HG02840 (cell line): ENCODE data around the gene GRM5.
"Not testable (repeated sequence)": the region's sequence is repeated elsewhere in the genome, so short reads cannot be mapped to it uniquely, and the experiment has no call there.

ENCODE experiments used
- ATAC-seq: cut with Tn5 transposase; IDR thresholded peaks from one replicate; pipeline ENCODE4 v1.9.1; 2021; ENCODE audit warnings: mild to moderate bottlenecking, moderate library complexity, moderate number of reproducible peaks; ENCODE audit not compliant: unreplicated experiment, low FRiP score

The GRM5 gene

GRCh38 chr11:88978992-88979391 lies 86.8 kb downstream of the GRM5 start:
- ATAC-seq, result not testable (repeated sequence)

DNA sequence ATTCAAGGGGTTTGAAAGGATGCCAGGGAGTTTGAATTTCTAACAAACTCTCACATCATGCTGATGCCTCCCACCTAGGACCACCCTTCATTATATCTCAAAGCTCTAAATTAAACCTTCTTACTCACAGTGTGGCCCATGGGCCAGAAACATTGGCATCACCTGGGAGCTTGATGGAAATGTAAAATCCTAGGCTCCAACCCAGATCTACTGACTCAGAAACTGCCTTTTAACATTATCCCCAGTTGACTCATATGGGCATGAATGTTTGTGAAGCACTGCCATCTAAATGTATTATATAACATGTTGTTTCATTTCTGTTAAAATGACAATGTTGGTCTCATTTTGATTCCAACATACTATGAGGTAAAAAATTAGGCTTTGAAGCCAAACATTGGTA lies 90.3 kb downstream of the GRM5 start:
- not testable (repeated sequence) for ATAC-seq

DNA sequence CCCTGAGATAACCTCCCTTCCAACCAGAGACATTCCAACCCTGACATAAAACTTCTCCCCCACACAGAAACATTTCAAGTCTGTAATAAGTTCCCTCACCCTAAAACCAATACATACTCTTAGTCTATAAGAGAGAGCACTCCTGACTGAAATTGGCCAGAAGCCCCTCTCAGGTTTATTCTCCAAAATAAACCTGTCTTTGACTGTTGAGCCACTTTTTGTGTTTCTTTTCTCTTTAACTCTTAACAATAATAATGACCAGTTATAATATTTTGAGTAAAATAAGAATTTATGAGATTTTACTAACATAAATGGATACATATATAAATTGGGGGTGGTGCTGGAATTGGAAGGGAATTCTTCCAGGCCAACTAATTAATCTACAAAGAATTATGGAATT lies 93.6 kb downstream of the GRM5 start:
- no peak for ATAC-seq

- not testable (repeated sequence) for ATAC-seq
Measured at GRCh38 chr11:88961621-88962020, 104.2 kb downstream of the GRM5 start.

GRCh38 chr11:88959857-88960256 lies 105.9 kb downstream of the GRM5 start:
- ATAC-seq, result not testable (repeated sequence)

GRCh38 chr11:88950975-88951374 lies 114.8 kb downstream of the GRM5 start:
- ATAC-seq, result no peak

- ATAC-seq, result not testable (repeated sequence)
Measured at GRCh38 chr11:88948908-88949307, 116.9 kb downstream of the GRM5 start.

GRCh38 chr11:88947843-88948572 lies 117.8 kb downstream of the GRM5 start:
- ATAC-seq, result not testable (repeated sequence)

GRCh38 chr11:88929665-88930064 lies 136.1 kb downstream of the GRM5 start:
- not testable (repeated sequence) for ATAC-seq

- not testable (repeated sequence) for ATAC-seq
Measured at GRCh38 chr11:88917065-88917464, 148.7 kb downstream of the GRM5 start.

DNA sequence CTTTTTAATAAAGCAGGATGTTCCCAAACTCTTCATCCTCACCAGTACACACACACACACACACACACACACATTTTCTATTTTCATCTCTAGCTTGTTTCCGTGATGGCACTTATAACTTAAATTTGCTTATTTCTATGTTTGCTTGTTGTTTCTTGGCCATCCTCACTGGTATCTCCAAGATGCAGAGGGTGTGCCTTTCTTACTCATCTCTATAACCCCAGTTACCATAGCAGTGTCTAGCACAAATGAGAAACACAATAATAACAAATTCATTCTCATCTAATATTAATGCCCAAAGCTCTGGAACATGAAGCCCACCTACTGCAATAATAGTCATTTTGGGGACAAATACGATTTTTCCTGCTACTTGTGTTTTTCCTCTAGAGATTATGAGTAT lies 156.3 kb downstream of the GRM5 start:
- ATAC-seq, result no peak

DNA sequence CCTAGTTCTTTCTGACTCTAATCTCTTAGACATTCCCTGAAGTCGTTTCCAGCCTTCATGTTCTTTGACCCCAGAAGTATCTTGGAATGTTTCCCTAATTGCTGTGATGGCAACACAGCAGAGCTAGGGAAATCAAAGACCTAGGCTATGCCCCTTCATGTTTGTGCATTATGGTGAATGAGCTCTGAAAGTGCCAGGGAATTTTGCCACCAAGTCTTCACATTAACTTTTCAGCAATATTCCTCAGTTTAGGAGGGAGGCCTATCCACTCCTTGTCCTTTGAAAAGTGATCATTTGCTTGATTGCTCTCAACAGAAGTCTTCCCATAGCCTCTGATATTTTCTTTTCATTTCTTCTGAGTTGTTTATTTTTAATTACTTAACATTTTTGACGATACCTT lies 164.3 kb downstream of the GRM5 start:
- ATAC-seq, result not testable (repeated sequence)

DNA sequence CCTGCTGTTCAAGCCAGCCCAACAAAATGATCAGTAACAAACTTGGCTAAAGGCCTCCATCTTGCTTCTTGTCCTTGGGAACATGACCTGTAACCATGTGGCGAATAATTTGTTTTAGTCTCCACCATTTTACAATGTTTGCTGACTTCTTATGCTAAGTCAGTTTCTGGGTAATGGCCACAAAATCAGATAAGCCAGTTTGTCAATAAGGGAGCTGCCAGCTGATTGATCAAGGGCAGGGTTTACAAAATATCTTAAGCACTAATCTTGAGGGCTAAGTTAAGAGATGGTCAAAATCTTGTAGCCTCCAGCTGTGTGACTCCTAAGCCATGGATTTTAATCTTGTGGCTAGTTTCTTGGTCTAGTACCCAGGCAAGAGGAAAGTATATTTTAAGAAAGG lies 176.9 kb downstream of the GRM5 start:
- ATAC-seq, result not testable (repeated sequence)

- ATAC-seq, result no peak
Measured at GRCh38 chr11:88886796-88887195, 179.0 kb downstream of the GRM5 start.

DNA sequence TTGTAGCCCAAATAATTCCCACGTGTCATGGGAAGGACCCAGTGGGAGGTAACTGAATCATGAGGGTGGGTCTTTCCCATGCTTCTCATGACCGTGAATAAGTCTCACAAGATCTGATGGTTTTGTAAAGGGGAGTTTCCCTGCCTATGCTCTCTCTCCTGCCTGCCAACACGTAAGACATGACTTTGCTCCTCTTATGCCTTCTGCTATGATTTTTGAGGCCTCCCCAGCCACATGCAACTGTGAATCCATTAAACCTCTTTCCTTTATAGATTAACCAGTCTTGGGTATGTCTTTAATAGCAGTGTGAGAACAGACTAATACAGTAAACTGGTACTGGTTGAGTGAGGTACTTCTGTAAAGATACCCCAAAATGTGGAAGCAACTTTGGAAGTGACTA lies 183.0 kb downstream of the GRM5 start:
- ATAC-seq, result not testable (repeated sequence)

DNA sequence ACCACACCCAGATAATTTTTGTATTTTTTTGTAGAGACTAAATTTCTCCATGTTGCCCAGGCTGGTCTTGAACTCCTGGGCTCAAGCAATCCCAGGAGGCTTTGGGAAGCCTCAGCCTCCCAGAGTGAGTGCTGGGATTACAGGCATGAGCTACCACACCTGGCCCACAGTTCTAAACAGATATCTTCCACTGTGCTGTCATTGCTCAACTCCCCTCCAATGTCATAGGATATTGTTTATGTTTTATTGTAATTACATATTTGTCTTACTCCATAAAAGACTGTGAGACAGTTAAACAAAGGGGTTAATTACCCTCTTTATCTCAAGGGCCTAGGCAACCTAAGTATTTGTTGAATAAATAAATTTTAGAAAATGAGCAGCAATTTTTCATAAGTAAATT lies 204.2 kb downstream of the GRM5 start:
- ATAC-seq, result no peak

DNA sequence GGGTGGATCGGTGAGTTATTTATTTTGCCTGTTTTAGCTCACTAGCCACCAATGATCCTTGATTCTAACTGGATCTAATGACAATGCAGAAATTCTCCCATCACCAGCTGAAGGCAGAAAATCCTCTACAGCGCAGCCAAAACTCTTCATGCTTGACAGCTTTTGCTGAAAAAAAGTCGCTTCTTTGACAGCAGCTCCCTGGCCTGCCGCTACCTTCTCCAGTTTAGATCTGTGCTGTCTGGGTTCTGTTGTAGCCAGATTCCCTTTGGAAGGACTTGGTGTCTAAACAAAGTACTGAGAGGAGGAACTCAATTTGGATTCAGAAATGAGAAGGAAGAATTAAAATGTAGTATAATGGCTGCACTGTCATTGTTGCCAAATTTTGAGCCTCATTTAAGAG lies 205.4 kb downstream of the GRM5 start:
- not testable (repeated sequence) for ATAC-seq

GRCh38 chr11:88853963-88854362 lies 211.8 kb downstream of the GRM5 start:
- not testable (repeated sequence) for ATAC-seq

DNA sequence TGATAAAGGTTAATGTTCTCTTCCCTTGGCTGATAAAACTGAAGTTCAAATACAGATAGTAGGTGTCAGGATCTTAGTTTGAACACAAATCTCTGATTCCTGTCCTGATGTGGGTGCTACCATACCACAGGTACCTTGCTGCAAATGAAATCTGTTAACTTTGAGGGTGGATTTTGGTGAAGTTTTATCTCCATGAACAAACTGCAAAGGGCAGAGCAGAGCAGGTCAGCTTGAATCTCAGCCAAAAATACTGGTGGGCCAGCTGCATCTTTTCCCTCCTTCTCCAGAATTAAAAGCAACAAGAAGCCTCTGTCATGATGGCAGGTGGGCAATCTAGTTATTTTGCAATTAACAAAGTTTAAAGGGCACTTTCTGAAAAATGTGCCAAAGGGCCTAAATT lies 214.2 kb downstream of the GRM5 start:
- ATAC-seq, result not testable (repeated sequence)

DNA sequence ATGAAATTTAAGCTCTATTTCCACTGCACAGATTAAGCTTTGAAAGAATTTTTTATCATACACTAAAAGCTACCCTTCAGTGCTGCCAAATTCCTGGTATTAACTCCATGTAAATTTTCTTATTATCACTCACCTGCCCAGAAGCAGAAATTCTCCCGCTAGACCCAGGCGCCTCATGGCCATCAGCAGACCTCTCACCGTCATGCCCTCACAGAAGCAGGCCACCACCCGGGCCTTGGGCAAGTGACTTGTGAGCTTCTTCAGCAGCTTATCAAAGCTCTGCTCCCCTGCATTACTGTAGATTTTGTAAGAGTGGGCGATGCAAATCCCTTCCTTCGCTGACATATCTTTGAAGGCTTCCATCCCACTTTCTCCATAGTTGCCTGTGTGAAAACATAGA lies 216.0 kb downstream of the GRM5 start:
- not testable (repeated sequence) for ATAC-seq

- no peak for ATAC-seq
Measured at GRCh38 chr11:88849368-88849767, 216.4 kb downstream of the GRM5 start.

GRCh38 chr11:88846266-88846665 lies 219.5 kb downstream of the GRM5 start:
- not testable (repeated sequence) for ATAC-seq
